Kidney (tissue), 14 donors: ENCODE data around the gene MOXD1. TPM values are rescaled to one million over a fixed set of nuclear protein-coding genes. Genes with fewer than 3 reads are reported as not detected.
A peak's percentile ranks its signal among the peaks of the same experiment; 100 is the strongest.

Experiments
- DNase-seq, 5 donors: peaks; one replicate each; pipeline ENCODE4 v3.0.0-alpha.2; 2013 to 2020
- FAIRE-seq: peaks from 2 replicates; lab custom pipeline; 2012; peaks lifted over from hg19 to GRCh38; lab: Jason Lieb, UNC
- H3K27ac ChIP-seq, 2 donors: one replicate each; pipeline ENCODE4 v1.7.0; 2013; ENCODE audit warnings: low read depth in 2 of 2, low read length in 2 of 2, inconsistent platforms in 1 of 2
- H3K27me3 ChIP-seq: one replicate; pipeline ENCODE4 v1.7.1; 2013; ENCODE audit warnings: low read length, inconsistent platforms; ENCODE audit not compliant: control insufficient read depth, insufficient read depth
- H3K36me3 ChIP-seq, 3 donors: one replicate each; pipeline versions ENCODE4 v1.7.0 to v1.7.1; 2013; ENCODE audit warnings: low read length in 3 of 3, control low read depth in 1 of 3, inconsistent platforms in 1 of 3; ENCODE audit not compliant: insufficient read depth in 3 of 3, control insufficient read depth in 2 of 3
- H3K4me1 ChIP-seq, 3 donors: one replicate each; pipeline versions ENCODE4 v1.7.0 to v1.7.1; 2013; ENCODE audit warnings: low read length in 3 of 3, inconsistent platforms in 1 of 3, low read depth in 1 of 3; ENCODE audit not compliant: control insufficient read depth in 2 of 3, insufficient read depth in 2 of 3
- H3K4me3 ChIP-seq, 3 donors: one replicate each; pipeline versions ENCODE4 v1.7.0 to v1.8.1; 2013; ENCODE audit warnings: low read length in 3 of 3, control low read depth in 1 of 3, inconsistent platforms in 1 of 3
- H3K9ac ChIP-seq, 3 donors: one replicate each; pipeline versions ENCODE4 v1.7.0 to v1.7.1; 2013; ENCODE audit warnings: low read length in 3 of 3, control low read depth in 1 of 3, inconsistent platforms in 1 of 3
- H3K9me3 ChIP-seq, 3 donors: one replicate each; pipeline versions ENCODE4 v1.7.0 to v1.7.1; 2013; ENCODE audit warnings: low read length in 3 of 3, control low read depth in 1 of 3, inconsistent platforms in 1 of 3; ENCODE audit not compliant: control insufficient read depth in 2 of 3, insufficient read depth in 1 of 3
- intact Hi-C: fragments of 100-400 bp; cut with DNase I; formaldehyde crosslinking; loops from one replicate; pipeline ENCODE4 v1.11.1; 2022
- polyA plus RNA-seq: library from polyadenylated mRNA; stranded (reverse); fragments of 350-450 nt; fragmentation: Illumina TruSeq; extraction: RNeasy Lipid Tissue Mini Kit (QIAGEN cat#74804); gene quantifications from one replicate; pipeline ENCODE4 v1.2.3, GENCODE V29; 2014; ENCODE audit warnings: low read depth, low replicate concordance; ENCODE audit not compliant: insufficient read depth
- total RNA-seq: library from RNA; stranded (reverse); fragmentation: NEBNext Ultra II Directional; extraction: Animal tissue kit (Norgen Biotek cat#: 25700); gene quantifications from one replicate; pipeline ENCODE4 v1.2.1, GENCODE V29; 2021
- TF ChIP-seq, protein P1 (sequence below): IDR thresholded peaks from 3 replicates; pipeline ENCODE4 v1.5.1; 2012; ENCODE audit warnings: mild to moderate bottlenecking, moderate library complexity, borderline replicate concordance; ENCODE audit not compliant: insufficient read depth; ENCODE audit errors: extremely low read depth
- donor health status: control.
- donor health status: control.
- donor health status: control.
- donor health status: control.
- donor health status: control.
- donor health status: DM: yes; HTN: yes; CAD: no.
- donor health status: Normal renal cell carcinoma (clear cell type).

The MOXD1 gene
- total and polyA plus RNA-seq, 2 donors from 2014 or later: 11.6 to 35.9 TPM

DNA sequence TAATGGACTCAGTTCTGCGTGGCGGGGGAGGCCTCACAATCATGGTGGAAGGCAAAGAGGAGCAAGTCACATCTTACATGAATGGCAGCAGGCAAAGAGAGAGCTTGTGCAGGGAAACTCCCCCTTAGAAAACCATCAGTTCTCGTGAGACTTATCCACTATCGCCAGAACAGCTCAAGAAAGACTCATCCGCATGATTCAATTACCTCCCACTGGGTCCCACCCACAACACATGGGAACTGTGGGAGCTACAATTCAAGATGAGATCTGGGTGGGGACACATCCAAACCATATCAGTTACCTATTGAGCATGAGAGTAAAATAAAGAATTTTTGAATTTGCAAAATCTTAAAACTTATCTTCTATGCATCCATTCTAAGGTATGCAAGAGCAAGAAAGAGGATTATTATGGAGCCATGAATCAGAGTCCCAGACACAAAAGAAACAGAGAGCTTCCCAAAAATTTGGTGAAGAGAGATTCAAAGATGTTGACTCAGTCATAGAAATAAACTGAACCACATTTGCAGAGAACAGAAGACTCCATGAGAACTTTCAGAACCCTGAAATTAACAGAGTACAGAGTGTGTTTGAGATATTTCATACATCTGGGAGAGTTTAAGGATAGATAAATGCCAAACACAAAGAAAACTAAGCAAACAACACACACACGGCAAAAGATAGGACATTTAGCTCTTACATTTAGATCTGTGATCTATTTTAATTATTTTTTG is 17.1 kb upstream of the MOXD1 start:
- intact Hi-C loops: no loop called here
- TF ChIP-seq, protein P1, sequence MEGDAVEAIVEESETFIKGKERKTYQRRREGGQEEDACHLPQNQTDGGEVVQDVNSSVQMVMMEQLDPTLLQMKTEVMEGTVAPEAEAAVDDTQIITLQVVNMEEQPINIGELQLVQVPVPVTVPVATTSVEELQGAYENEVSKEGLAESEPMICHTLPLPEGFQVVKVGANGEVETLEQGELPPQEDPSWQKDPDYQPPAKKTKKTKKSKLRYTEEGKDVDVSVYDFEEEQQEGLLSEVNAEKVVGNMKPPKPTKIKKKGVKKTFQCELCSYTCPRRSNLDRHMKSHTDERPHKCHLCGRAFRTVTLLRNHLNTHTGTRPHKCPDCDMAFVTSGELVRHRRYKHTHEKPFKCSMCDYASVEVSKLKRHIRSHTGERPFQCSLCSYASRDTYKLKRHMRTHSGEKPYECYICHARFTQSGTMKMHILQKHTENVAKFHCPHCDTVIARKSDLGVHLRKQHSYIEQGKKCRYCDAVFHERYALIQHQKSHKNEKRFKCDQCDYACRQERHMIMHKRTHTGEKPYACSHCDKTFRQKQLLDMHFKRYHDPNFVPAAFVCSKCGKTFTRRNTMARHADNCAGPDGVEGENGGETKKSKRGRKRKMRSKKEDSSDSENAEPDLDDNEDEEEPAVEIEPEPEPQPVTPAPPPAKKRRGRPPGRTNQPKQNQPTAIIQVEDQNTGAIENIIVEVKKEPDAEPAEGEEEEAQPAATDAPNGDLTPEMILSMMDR: no peak
- H3K9me3 ChIP-seq: peaks cover 0 to 13% (median 2%) of the 10 kb centered on the region in 3 donors
- no peak for FAIRE-seq
- H3K4me1 ChIP-seq: no peaks in the 10 kb centered on the region
- no peak overlapping the region for H3K4me3 ChIP-seq
- no peaks in the 10 kb centered on the region for H3K36me3 ChIP-seq
- no peaks in the 10 kb centered on the region for H3K27me3 ChIP-seq
- no peak overlapping the region for H3K27ac ChIP-seq
- no peak for DNase-seq
- no peak overlapping the region for H3K9ac ChIP-seq

DNA sequence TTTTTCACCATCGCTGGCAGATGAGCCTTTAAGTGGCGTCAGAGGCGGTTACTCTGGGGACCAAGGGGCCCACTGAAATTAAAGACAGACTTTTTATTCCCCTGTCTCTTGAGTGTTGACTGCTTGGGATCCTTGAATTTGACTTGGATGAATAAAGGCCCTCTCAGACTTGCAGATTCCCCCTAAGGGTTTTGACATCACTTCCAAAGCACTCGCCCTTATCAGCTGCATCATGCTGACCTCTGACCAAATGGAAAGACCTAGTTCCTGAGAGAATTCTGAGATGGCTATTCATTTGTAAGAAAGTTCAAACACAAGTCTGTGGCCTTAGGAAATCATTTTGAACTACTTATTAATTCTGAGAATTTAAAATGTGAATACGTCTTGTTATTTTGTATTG is 13.5 kb upstream of the MOXD1 start:
- Histone ChIP-seq H3K9me3 (peaks cover 0 to 5% (median 0%) of the 10 kb centered on the region in 3 donors), H3K9ac (no peak overlapping the region), H3K27ac (no peak overlapping the region), H3K4me3 (no peak overlapping the region), H3K4me1 (no peaks in the 10 kb centered on the region), H3K27me3 (no peaks in the 10 kb centered on the region), H3K36me3 (no peaks in the 10 kb centered on the region)
- intact Hi-C loops: no loop called here
- DNase-seq (no peak), FAIRE-seq (no peak)
- TF ChIP-seq, protein P1: no peak

DNA sequence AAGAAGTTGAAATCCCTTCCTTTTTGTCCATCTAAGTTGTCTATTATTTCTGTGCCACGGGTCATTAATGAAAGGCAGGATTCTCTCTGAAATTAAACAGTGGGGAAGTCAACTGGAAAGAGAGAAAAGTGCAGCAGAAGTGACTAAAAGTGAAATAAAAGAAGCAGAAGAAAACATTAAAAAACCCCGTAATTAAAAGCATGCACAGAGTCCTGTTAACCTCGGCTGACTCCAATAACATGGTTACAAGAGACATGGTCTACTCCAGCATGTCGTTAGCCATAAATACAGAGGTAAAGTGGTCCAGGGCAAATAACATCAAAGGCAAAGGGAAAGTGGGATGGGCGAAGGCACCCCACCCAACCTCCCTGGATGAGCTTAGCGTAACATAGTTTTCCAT is 13.0 kb upstream of the MOXD1 start:
- Histone ChIP-seq H3K9me3 (peaks cover 0 to 5% (median 0%) of the 10 kb centered on the region in 3 donors), H3K4me1 (no peaks in the 10 kb centered on the region), H3K27me3 (no peaks in the 10 kb centered on the region), H3K27ac (no peak overlapping the region), H3K9ac (no peak overlapping the region), H3K4me3 (no peak overlapping the region), H3K36me3 (no peaks in the 10 kb centered on the region)
- intact Hi-C loops: no loop called here
- TF ChIP-seq, protein P1: no peak
- no peak for FAIRE-seq
- DNase-seq: peak in 2 of 5 donors; percentile 38 to 51

DNA sequence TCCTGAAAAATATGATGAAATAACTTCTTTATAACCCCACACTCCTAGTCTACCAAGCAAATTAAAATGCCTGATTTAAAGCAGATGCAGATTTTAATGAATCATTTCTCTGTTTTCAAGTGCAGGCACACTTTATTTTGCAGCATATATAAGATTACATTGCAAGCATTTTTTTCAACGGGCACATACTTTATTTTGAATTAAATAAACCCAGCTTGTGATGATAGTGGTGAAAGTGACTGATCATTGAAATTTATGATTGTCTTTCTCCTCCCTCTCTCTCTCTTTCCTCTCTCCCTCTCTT is 12.2 kb upstream of the MOXD1 start:
- DNase-seq (no peak), FAIRE-seq (no peak)
- Histone ChIP-seq H3K27me3 (no peaks in the 10 kb centered on the region), H3K4me1 (no peaks in the 10 kb centered on the region), H3K27ac (no peak overlapping the region), H3K9me3 (peaks cover 0 to 5% (median 0%) of the 10 kb centered on the region in 3 donors), H3K36me3 (no peaks in the 10 kb centered on the region), H3K9ac (no peak overlapping the region), H3K4me3 (no peak overlapping the region)
- TF ChIP-seq, protein P1: no peak
- intact Hi-C loops: no loop called here
